SU-DHL-6 (cell line): ENCODE results near the gene FAM228B.
"Not testable (repeated sequence)": the region's sequence is repeated elsewhere in the genome, so short reads cannot be mapped to it uniquely, and the experiment has no call there.

Experiments used
- H2AFZ ChIP-seq: fragments of 200-600 bp; sonication (generic); 2 replicates; pipeline ENCODE4 v1.6.1; 2014; ENCODE audit warnings: low read depth, mild to moderate bottlenecking, moderate library complexity, mixed read lengths, antibody characterized with exemption, low read length; ENCODE audit not compliant: severe bottlenecking
- H3F3A ChIP-seq: fragments of 200-600 bp; shearing (Covaris generic); 2 replicates; pipeline ENCODE4 v1.6.0; 2016; ENCODE audit warnings: antibody characterized with exemption, mild to moderate bottlenecking; ENCODE audit not compliant: insufficient read depth
- H3K27ac ChIP-seq: fragments of 200-600 bp; sonication (generic); 2 replicates; pipeline ENCODE4 v1.5.1; 2016; ENCODE audit warnings: low read depth, mild to moderate bottlenecking, low read length, moderate library complexity, mixed read lengths
- H3K27me3 ChIP-seq: fragments of 200-600 bp; sonication (generic), shearing (Covaris generic); 2 replicates; pipeline ENCODE4 v1.6.0; 2014; ENCODE audit warnings: mild to moderate bottlenecking, low read length
- H3K36me3 ChIP-seq: fragments of 200-600 bp; sonication (generic); 2 replicates; pipeline ENCODE4 v1.6.1; 2014; ENCODE audit warnings: mild to moderate bottlenecking, low read length, mixed read lengths
- H3K4me2 ChIP-seq: fragments of 300-600, 200-600 bp; shearing (Covaris generic), sonication (generic); 2 replicates; pipeline ENCODE4 v1.6.0; 2014; ENCODE audit warnings: low read length, low read depth, mild to moderate bottlenecking; ENCODE audit not compliant: poor library complexity, severe bottlenecking
- H3K4me3 ChIP-seq: fragments of 200-600 bp; sonication (generic); 2 replicates; pipeline ENCODE4 v1.5.1; 2014; ENCODE audit warnings: antibody characterized with exemption, low read length, mild to moderate bottlenecking, mixed read lengths; ENCODE audit not compliant: insufficient read depth, poor library complexity, severe bottlenecking
- H3K79me2 ChIP-seq: fragments of 200-600 bp; sonication (generic); 2 replicates; pipeline ENCODE4 v1.6.1; 2014; ENCODE audit warnings: mild to moderate bottlenecking, low read length, moderate library complexity; ENCODE audit not compliant: insufficient read depth
- H3K9ac ChIP-seq: fragments of 200-600 bp; sonication (generic); 2 replicates; pipeline ENCODE4 v1.7.0; 2014; ENCODE audit warnings: mild to moderate bottlenecking, low read length
- H3K9me2 ChIP-seq: fragments of 200-600 bp; sonication (generic); replicated peaks from 2 replicates; pipeline ENCODE4 v1.6.1; 2014; ENCODE audit warnings: low read length; ENCODE audit not compliant: insufficient read depth
- H3K9me3 ChIP-seq: fragments of 200-600 bp; sonication (generic); 2 replicates; pipeline ENCODE4 v1.6.1; 2014; ENCODE audit warnings: low read length, mixed read lengths; ENCODE audit not compliant: insufficient read depth
- H4K20me1 ChIP-seq: fragments of 200-600 bp; sonication (generic); 2 replicates; pipeline ENCODE4 v1.6.1; 2014; ENCODE audit warnings: low read depth, mild to moderate bottlenecking, antibody characterized with exemption, low read length, moderate library complexity, mixed read lengths
- CTCF ChIP-seq: fragments of 200-600 bp; sonication (generic); IDR thresholded peaks from one replicate; pipeline ENCODE4 v1.5.1; 2017; ENCODE audit warnings: antibody characterized with exemption, mild to moderate bottlenecking, low read length, moderate library complexity; ENCODE audit not compliant: insufficient read depth, poor library complexity, severe bottlenecking
- EZH2phosphoT487 ChIP-seq: fragments of 200-600 bp; sonication (generic), shearing (Covaris generic); conservative IDR thresholded peaks from 2 replicates; pipeline ENCODE4 v1.6.1; 2018; ENCODE audit warnings: mild to moderate bottlenecking, antibody characterized with exemption, low read length, moderate library complexity, mixed read lengths

Gene FAM228B

GRCh38 chr2:24086241-24086640, 37.0 kb upstream of the FAM228B start:
- H3K36me3 ChIP-seq = no peaks in the 10 kb centered on the region
- no peak overlapping the region for H3K27ac ChIP-seq
- TF ChIP-seq EZH2phosphoT487 = no peak
- no peak for TF ChIP-seq CTCF
- H3K9me3 ChIP-seq = no peaks in the 10 kb centered on the region
- H3K27me3 ChIP-seq = no peaks in the 10 kb centered on the region
- no peak overlapping the region for H3K4me2 ChIP-seq
- no peaks in the 10 kb centered on the region for H4K20me1 ChIP-seq
- no peak overlapping the region for H2AFZ ChIP-seq
- peaks cover 6% of the 10 kb centered on the region; the same call in 1 of the 2 replicates for H3F3A ChIP-seq
- no peak overlapping the region for H3K9ac ChIP-seq
- H3K4me3 ChIP-seq = no peak overlapping the region
- H3K79me2 ChIP-seq = no peaks in the 10 kb centered on the region
- no peaks in the 10 kb centered on the region for H3K9me2 ChIP-seq

GRCh38 chr2:24087032-24087431, 36.2 kb upstream of the FAM228B start:
- H4K20me1 ChIP-seq = no peaks in the 10 kb centered on the region

GRCh38 chr2:24088821-24089359, 34.4 kb upstream of the FAM228B start:
- Histone ChIP-seq H3K4me2 (no peak overlapping the region), H3K36me3 (no peaks in the 10 kb centered on the region), H3K27me3 (no peaks in the 10 kb centered on the region), H3K9me3 (no peaks in the 10 kb centered on the region), H3K27ac (no peak overlapping the region), H3F3A (peaks cover 6% of the 10 kb centered on the region; the same call in 1 of the 2 replicates), H3K9me2 (no peaks in the 10 kb centered on the region), H3K9ac (no peak overlapping the region), H3K4me3 (no peak overlapping the region), H2AFZ (no peak overlapping the region), H4K20me1 (no peaks in the 10 kb centered on the region), H3K79me2 (no peaks in the 10 kb centered on the region)
- TF ChIP-seq CTCF (no peak), EZH2phosphoT487 (no peak)

More at GRCh38 chr2:24087032-24087431, 36.2 kb upstream of the FAM228B start:
- no peak overlapping the region for H2AFZ ChIP-seq
- no peaks in the 10 kb centered on the region for H3K9me3 ChIP-seq
- H3K27ac ChIP-seq = no peak overlapping the region
- TF ChIP-seq EZH2phosphoT487 (no peak), CTCF (no peak)
- H3K4me2 ChIP-seq = no peak overlapping the region
- H3K27me3 ChIP-seq = no peaks in the 10 kb centered on the region
- no peaks in the 10 kb centered on the region for H3K9me2 ChIP-seq
- H3K4me3 ChIP-seq = no peak overlapping the region
- H3K9ac ChIP-seq = no peak overlapping the region
- peaks cover 6% of the 10 kb centered on the region; the same call in 1 of the 2 replicates for H3F3A ChIP-seq
- H3K79me2 ChIP-seq = no peaks in the 10 kb centered on the region
- no peaks in the 10 kb centered on the region for H3K36me3 ChIP-seq

DNA sequence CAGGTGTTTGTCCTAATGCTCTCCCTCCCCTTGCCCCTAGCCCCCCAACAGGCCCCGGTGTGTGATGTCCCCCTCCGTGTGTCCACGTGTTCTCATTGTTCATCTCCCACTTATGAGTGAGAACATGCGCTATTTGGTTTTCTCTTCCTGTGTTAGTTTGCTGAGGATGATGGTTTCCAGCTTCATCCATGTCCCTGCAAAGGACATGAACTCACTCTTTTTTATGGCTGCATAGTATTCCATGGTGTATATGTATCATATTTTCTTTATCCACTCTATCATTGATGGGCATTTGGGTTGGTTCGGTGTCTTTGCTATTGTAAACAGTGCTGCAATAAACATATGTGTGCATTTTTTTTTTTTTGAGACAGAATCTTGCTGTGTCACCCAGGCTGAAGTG, 30.0 kb upstream of the FAM228B start:
- H2AFZ ChIP-seq, H3K27ac ChIP-seq, H3K36me3 ChIP-seq, H3K79me2 ChIP-seq, H3K9me3 ChIP-seq, H3K27me3 ChIP-seq, H3K4me2 ChIP-seq, H3K4me3 ChIP-seq, H3K9me2 ChIP-seq, H3F3A ChIP-seq, H3K9ac ChIP-seq, H4K20me1 ChIP-seq: not testable (repeated sequence)

GRCh38 chr2:24095171-24095677, 28.0 kb upstream of the FAM228B start:
- not testable (repeated sequence) for H3K9ac ChIP-seq, H3K27me3 ChIP-seq, H3K9me2 ChIP-seq, H4K20me1 ChIP-seq, H2AFZ ChIP-seq, H3K36me3 ChIP-seq, H3F3A ChIP-seq, H3K79me2 ChIP-seq, H3K4me3 ChIP-seq, H3K27ac ChIP-seq, H3K4me2 ChIP-seq, H3K9me3 ChIP-seq

DNA sequence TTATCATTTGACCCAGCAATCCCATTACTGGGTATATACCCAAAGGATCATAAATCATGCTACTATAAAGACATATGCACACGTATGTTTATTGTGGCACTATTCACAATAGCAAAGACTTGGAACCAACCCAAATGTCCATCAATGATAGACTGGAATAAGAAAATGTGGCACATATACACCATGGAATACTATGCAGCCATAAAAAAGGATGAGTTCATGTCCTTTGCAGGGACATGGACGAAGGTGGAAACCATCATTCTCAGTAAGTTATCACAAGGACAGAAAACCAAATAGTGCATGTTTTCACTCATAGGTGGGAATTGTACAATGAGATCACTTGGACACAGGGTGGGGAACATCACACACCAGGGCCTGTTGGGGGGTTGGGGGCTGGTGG, 22.5 kb upstream of the FAM228B start:
- H3K79me2 ChIP-seq, H3K27me3 ChIP-seq, H3K4me2 ChIP-seq, H3K27ac ChIP-seq, H3K9ac ChIP-seq, H2AFZ ChIP-seq, H4K20me1 ChIP-seq, H3F3A ChIP-seq, H3K9me3 ChIP-seq, H3K36me3 ChIP-seq, H3K4me3 ChIP-seq, H3K9me2 ChIP-seq: not testable (repeated sequence)
